Hepatocyte (in vitro differentiated cells): ENCODE data around the gene TBC1D5.
"Not testable (repeated sequence)": the region's sequence is repeated elsewhere in the genome, so short reads cannot be mapped to it uniquely, and the experiment has no call there.

Experiments used
- EZH2 ChIP-seq: fragments of 200-600 bp; sonication (generic); IDR thresholded peaks from 2 replicates; pipeline ENCODE4 v1.6.1; 2016; ENCODE audit warnings: antibody characterized with exemption, mild to moderate bottlenecking, borderline replicate concordance
- EZH2phosphoT487 ChIP-seq: fragments of 200-600 bp; sonication (generic); IDR thresholded peaks from one replicate; pipeline ENCODE4 v1.6.1; 2018; ENCODE audit warnings: antibody characterized with exemption, mild to moderate bottlenecking, low read depth, moderate library complexity; ENCODE audit not compliant: unreplicated experiment, severe bottlenecking
- TF ChIP-seq, protein P1 (sequence below): fragments of 200-600 bp; sonication (generic); IDR thresholded peaks from 2 replicates; pipeline ENCODE4 v1.5.1; 2016; ENCODE audit warnings: antibody characterized with exemption, mild to moderate bottlenecking; ENCODE audit not compliant: poor library complexity

DNA sequence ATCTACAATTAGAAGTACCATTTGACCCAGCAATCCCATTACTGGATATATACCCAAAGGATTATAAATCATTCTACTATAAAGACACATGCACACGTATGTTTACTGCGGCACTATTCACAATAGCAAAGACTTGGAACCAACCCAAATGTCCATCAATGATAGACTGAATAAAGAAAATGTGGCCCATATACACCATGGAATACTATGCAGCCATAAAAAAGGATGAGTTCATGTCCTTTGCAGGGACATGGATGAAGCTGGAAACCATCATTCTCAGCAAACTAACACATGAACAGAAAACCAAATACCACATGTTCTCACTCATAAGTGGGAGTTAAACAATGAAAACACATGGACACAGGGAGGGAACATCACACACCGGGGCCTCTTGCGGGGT, 92.7 kb downstream of the TBC1D5 start:
- TF ChIP-seq, protein P1, sequence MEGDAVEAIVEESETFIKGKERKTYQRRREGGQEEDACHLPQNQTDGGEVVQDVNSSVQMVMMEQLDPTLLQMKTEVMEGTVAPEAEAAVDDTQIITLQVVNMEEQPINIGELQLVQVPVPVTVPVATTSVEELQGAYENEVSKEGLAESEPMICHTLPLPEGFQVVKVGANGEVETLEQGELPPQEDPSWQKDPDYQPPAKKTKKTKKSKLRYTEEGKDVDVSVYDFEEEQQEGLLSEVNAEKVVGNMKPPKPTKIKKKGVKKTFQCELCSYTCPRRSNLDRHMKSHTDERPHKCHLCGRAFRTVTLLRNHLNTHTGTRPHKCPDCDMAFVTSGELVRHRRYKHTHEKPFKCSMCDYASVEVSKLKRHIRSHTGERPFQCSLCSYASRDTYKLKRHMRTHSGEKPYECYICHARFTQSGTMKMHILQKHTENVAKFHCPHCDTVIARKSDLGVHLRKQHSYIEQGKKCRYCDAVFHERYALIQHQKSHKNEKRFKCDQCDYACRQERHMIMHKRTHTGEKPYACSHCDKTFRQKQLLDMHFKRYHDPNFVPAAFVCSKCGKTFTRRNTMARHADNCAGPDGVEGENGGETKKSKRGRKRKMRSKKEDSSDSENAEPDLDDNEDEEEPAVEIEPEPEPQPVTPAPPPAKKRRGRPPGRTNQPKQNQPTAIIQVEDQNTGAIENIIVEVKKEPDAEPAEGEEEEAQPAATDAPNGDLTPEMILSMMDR: not testable (repeated sequence)
- not testable (repeated sequence) for TF ChIP-seq EZH2, EZH2phosphoT487
